SK-N-MC (cell line): ENCODE data around the gene MOK.

Experiments
- EZH2 ChIP-seq: fragments of 200-600 bp; sonication (generic); IDR thresholded peaks from one replicate; pipeline ENCODE4 v1.6.1; 2017; ENCODE audit warnings: antibody characterized with exemption
- POLR2AphosphoS5 ChIP-seq: IDR thresholded peaks from 2 replicates; pipeline ENCODE4 v1.6.1; 2012; ENCODE audit warnings: mild to moderate bottlenecking, low read depth, low read length, borderline replicate concordance

GRCh38 chr14:102192840-102193502, 112.0 kb downstream of the MOK start:
- TF ChIP-seq EZH2 (no peak), POLR2AphosphoS5 (no peak)
